ENCODE measurements around the gene AIG1.

DNA sequence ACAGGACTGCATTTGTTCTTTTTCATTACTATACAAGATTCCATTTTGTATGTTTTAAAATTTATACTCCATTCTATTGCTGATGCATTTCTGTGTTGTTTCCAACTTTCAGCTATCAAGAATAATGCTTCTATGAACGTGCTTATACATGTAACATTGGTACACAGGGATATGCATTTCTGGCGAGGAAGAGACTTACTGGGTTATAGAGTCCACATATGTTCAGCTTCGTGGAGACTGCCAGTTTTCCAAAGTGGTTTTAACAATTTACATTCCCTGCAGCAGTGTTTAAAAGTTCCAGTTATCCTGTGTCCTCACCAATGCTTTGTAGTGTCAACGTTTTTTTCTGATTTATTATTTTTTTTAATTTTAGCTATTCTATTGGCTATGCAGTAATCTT, 48.5 kb downstream of the AIG1 start:
- no peak for TF ChIP-seq CTCF (IDR thresholded peaks at IDR 0.05; ENCODE audit: low read length)
- no peak for TF ChIP-seq EZH2phosphoT487 (IDR thresholded peaks at IDR 0.05; ENCODE audit: low read length)
- no peak for TF ChIP-seq EZH2 (optimal IDR thresholded peaks at IDR 0.05; ENCODE audit: low read depth, low read length)

Data from MM.1S (cell line).